Frontal cortex (tissue), 4 donors: ENCODE results near the gene LONRF2. TPM values are rescaled to one million over a fixed set of nuclear protein-coding genes. Genes with fewer than 3 reads are reported as not detected.
"Not testable (repeated sequence)": the region's sequence is repeated elsewhere in the genome, so short reads cannot be mapped to it uniquely, and the experiment has no call there.

ENCODE experiments used
- DNase-seq, 2 donors: peaks; one replicate each; pipeline ENCODE4 v3.0.0; 2012; ENCODE audit warnings: low spot score in 2 of 2
- FAIRE-seq: peaks from 2 replicates; lab custom pipeline; 2012; peaks lifted over from hg19 to GRCh38; lab: Jason Lieb, UNC
- total RNA-seq: library from RNA; depleted of rRNA; stranded (reverse); fragments of >200 nt; gene quantifications from one replicate; pipeline ENCODE4 v1.2.3, GENCODE V29; 2014
- donor health status: control.
- donor health status: control.
- donor health status: control.

Gene LONRF2
- total RNA-seq, result 47.3 TPM

GRCh38 chr2:100321866-100322820 is at the start of gene LONRF2:
Gene LONRF2, minus strand, starts transcription at chr2:100322501. Its CDS starts 408 bp downstream, at chr2:100322093.
- FAIRE-seq (no peak), DNase-seq (peak; percentile 58 to 63)

- no peak for DNase-seq
- no peak for FAIRE-seq
Observed at GRCh38 chr2:100367163-100367562, 44.9 kb upstream of the LONRF2 start.

- no peak for FAIRE-seq
Observed at GRCh38 chr2:100365434-100365833, 43.1 kb upstream of the LONRF2 start.

GRCh38 chr2:100362269-100362668 is 40.0 kb upstream of the LONRF2 start:
- FAIRE-seq, DNase-seq: not testable (repeated sequence)

More at GRCh38 chr2:100365434-100365833, 43.1 kb upstream of the LONRF2 start:
- DNase-seq, result no peak

GRCh38 chr2:100359576-100359975 is 37.3 kb upstream of the LONRF2 start:
- no peak for DNase-seq
- no peak for FAIRE-seq

GRCh38 chr2:100358554-100358953 is 36.3 kb upstream of the LONRF2 start:
- DNase-seq, result no peak
- no peak for FAIRE-seq

- no peak for DNase-seq
- FAIRE-seq, result no peak
Observed at GRCh38 chr2:100352521-100352920, 30.2 kb upstream of the LONRF2 start.

GRCh38 chr2:100350661-100351185 is 28.4 kb upstream of the LONRF2 start:
- no peak for FAIRE-seq
- DNase-seq, result no peak

GRCh38 chr2:100345144-100345543 is 22.8 kb upstream of the LONRF2 start:
- DNase-seq, FAIRE-seq: not testable (repeated sequence)

GRCh38 chr2:100344433-100344832 is 22.1 kb upstream of the LONRF2 start:
- FAIRE-seq (no peak), DNase-seq (no peak)

GRCh38 chr2:100342466-100342865 is 20.2 kb upstream of the LONRF2 start:
- FAIRE-seq, DNase-seq: not testable (repeated sequence)

GRCh38 chr2:100339823-100340222 is 17.5 kb upstream of the LONRF2 start:
- FAIRE-seq, result no peak
- no peak for DNase-seq

GRCh38 chr2:100334929-100335328 is 12.6 kb upstream of the LONRF2 start:
- DNase-seq (no peak), FAIRE-seq (no peak)

GRCh38 chr2:100327742-100328141 is 5.4 kb upstream of the LONRF2 start:
- no peak for FAIRE-seq
- DNase-seq, result no peak

GRCh38 chr2:100321179-100321865 is 979 bp downstream of the LONRF2 start:
- DNase-seq (peak; percentile 32 to 46), FAIRE-seq (no peak)

- DNase-seq (peak in 1 of 2 donors; percentile 12), FAIRE-seq (no peak)
Observed at GRCh38 chr2:100320547-100321178, 1.6 kb downstream of the LONRF2 start.

- DNase-seq, result no peak
- FAIRE-seq, result no peak
Observed at GRCh38 chr2:100317634-100318033, 4.7 kb downstream of the LONRF2 start.

- FAIRE-seq (no peak), DNase-seq (no peak)
Observed at GRCh38 chr2:100309973-100310719, 12.2 kb downstream of the LONRF2 start.

- peak in 1 of 2 donors; percentile 11 for DNase-seq
- FAIRE-seq, result no peak
Observed at GRCh38 chr2:100309311-100309710, 13.0 kb downstream of the LONRF2 start.
